Measurements from ENCODE around the gene CACNB4.

GRCh38 chr2:152083202-152083875, 15.5 kb downstream of the CACNB4 start:
- no peak for TF ChIP-seq TCF12 (IDR thresholded peaks at IDR 0.05; ENCODE audit: low read depth, low read length)
- TF ChIP-seq CHD1 (IDR thresholded peaks at IDR 0.05; ENCODE audit: low read depth, low read length), result no peak
- no peak for TF ChIP-seq ZNF274 (IDR thresholded peaks at IDR 0.05; ENCODE audit: insufficient read depth, insufficient read length)
- TF ChIP-seq REST (IDR thresholded peaks at IDR 0.05; ENCODE audit: low read depth, low read length), result no peak
- no peak for TF ChIP-seq ESRRA (IDR thresholded peaks at IDR 0.05; ENCODE audit: low read length)
- TF ChIP-seq EZH2 (IDR thresholded peaks at IDR 0.05; ENCODE audit: borderline replicate concordance, control insufficient read depth, low read depth, low read length), result no peak
